NCI-H82 treated with DMSO at 0.1 percent for 48 hours (cell line): ENCODE data around the gene GLRX2.
"Not testable (repeated sequence)": the region's sequence is repeated elsewhere in the genome, so short reads cannot be mapped to it uniquely, and the experiment has no call there.

Experiments used
- DNase-seq: peaks from one replicate; lab custom pipeline; 2025; ENCODE audit not compliant: unreplicated experiment; lab: John Stamatoyannopoulos, UW

Gene GLRX2

GRCh38 chr1:193066606-193067005 is 38.6 kb downstream of the GLRX2 start:
- DNase-seq, result no peak

- DNase-seq, result no peak
Observed at GRCh38 chr1:193065954-193066353, 39.3 kb downstream of the GLRX2 start.

- DNase-seq, result no peak
Observed at GRCh38 chr1:193062698-193063463, 42.3 kb downstream of the GLRX2 start.

- DNase-seq, result no peak
Observed at GRCh38 chr1:193060938-193061337, 44.3 kb downstream of the GLRX2 start.

GRCh38 chr1:193060406-193060805 is 44.8 kb downstream of the GLRX2 start:
- DNase-seq, result peak; percentile 13

- DNase-seq, result no peak
Observed at GRCh38 chr1:193060115-193060403, 45.2 kb downstream of the GLRX2 start.

- DNase-seq, result peak; percentile 97
Observed at GRCh38 chr1:193059282-193060114, 45.7 kb downstream of the GLRX2 start, which contains the start of the genes RO60 and UCHL5. Gene RO60 (plus strand): TSS chr1:193059612. CDS start chr1:193069055, 9,443 bp downstream. Gene UCHL5 (minus strand): TSS chr1:193059360. CDS start chr1:193059260, 100 bp downstream.

GRCh38 chr1:193058529-193059281 is 46.5 kb downstream of the GLRX2 start:
- peak; percentile 30 for DNase-seq

- no peak for DNase-seq
Observed at GRCh38 chr1:193054169-193054675, 51.0 kb downstream of the GLRX2 start.

- DNase-seq, result not testable (repeated sequence)
Observed at GRCh38 chr1:193048913-193049312, 56.3 kb downstream of the GLRX2 start.
